Muscle of leg (tissue), 11 donors: ENCODE data around the gene GLRX5. TPM values are rescaled to one million over a fixed set of nuclear protein-coding genes. Genes with fewer than 3 reads are reported as not detected.

Source experiments
- DNase-seq: peaks from one replicate; pipeline ENCODE4 v3.0.0; 2013
- H3K27ac ChIP-seq: one replicate; pipeline ENCODE4 v1.5.1; 2013; ENCODE audit warnings: mild to moderate bottlenecking, low read length, control low read depth
- H3K27me3 ChIP-seq: one replicate; pipeline ENCODE4 v1.6.1; 2013; ENCODE audit warnings: low read length; ENCODE audit not compliant: control insufficient read depth, insufficient read depth
- H3K36me3 ChIP-seq: one replicate; pipeline ENCODE4 v1.6.1; 2013; ENCODE audit warnings: low read length; ENCODE audit not compliant: control insufficient read depth, insufficient read depth
- H3K4me1 ChIP-seq: one replicate; pipeline ENCODE4 v1.6.1; 2013; ENCODE audit warnings: low read length; ENCODE audit not compliant: control insufficient read depth, insufficient read depth
- H3K4me3 ChIP-seq: one replicate; pipeline ENCODE4 v1.5.1; 2013; ENCODE audit warnings: low read length, control low read depth
- H3K9me3 ChIP-seq: replicated peaks from 2 replicates; pipeline ENCODE4 v1.6.1; 2013; ENCODE audit warnings: low read depth, low read length; ENCODE audit not compliant: control insufficient read depth
- WGBS: methylation state at CpG from one replicate; pipeline ENCODE4 v1.1.5; 2013; ENCODE audit warnings: missing lambda C conversion rate; ENCODE audit not compliant: insufficient coverage; 5-methylcytosine and 5-hydroxymethylcytosine counted together
- polyA plus RNA-seq, 8 donors: library from polyadenylated mRNA; unstranded; fragments of 120-200 nt; gene quantifications; one replicate each; pipeline versions ENCODE4 v1.2.1 to v1.2.3, GENCODE V29; 2013; ENCODE audit warnings: inconsistent platforms in 1 of 8, low replicate concordance in 1 of 8; ENCODE audit not compliant: insufficient read length in 8 of 8, insufficient read depth in 1 of 8
- total RNA-seq: library from RNA; stranded (reverse); fragments of 120-200 nt; gene quantifications from one replicate; pipeline ENCODE4 v1.2.4, GENCODE V29; 2013

GLRX5 gene
- total and polyA plus RNA-seq, 9 donors: 44.3 to 58.7 (median 52.9) TPM

DNA sequence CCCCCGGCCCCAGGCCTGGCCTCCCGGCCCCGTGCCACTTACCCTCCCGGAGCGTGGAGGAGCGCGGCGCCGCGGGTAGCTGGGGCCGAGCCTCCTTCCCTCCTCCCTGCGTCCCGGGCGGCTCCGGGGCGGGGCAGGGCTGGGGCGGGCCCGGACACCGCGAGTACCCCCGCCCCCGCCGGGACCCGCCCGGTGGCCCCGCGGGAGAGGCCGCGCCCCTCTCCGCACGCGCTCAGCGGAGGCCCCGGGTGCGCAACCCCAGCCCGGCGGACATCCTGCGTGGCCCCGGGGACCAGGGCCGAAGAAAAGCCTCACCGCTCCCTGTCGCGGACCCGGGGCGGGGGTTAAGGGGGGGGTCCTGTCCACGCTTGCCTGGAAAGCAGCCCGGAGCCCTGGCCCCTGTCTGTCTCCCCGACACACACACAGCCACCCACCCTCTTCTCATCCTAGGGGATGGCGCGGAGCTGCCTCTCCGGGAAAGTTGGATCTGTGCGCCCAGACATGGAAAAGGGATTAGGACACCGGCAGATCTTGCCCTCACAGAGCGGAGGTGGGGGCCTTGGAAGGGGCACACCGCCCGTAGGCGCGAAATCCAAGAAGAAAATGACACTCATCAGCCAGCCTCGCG is 18.2 kb upstream of the GLRX5 start, which contains the start of gene SYNE3:
Gene SYNE3 (minus strand): TSS at position 97 of the 628 bp plus-strand sequence. CDS start 40,829 bp downstream, outside the sequence.
- no peaks in the 10 kb centered on the region for H3K9me3 ChIP-seq
- H3K36me3 ChIP-seq: no peaks in the 10 kb centered on the region
- H3K4me3 ChIP-seq: peak within 1 kb of the TSS; percentile 64
- H3K27me3 ChIP-seq: no peaks in the 10 kb centered on the region
- WGBS: 3% methylated on average over 54 of the region's 60 CpGs
- DNase-seq: peak; percentile 74
- H3K4me1 ChIP-seq: peaks cover 45% of the 10 kb centered on the region
- peak within 1 kb of the TSS; percentile 86 for H3K27ac ChIP-seq

DNA sequence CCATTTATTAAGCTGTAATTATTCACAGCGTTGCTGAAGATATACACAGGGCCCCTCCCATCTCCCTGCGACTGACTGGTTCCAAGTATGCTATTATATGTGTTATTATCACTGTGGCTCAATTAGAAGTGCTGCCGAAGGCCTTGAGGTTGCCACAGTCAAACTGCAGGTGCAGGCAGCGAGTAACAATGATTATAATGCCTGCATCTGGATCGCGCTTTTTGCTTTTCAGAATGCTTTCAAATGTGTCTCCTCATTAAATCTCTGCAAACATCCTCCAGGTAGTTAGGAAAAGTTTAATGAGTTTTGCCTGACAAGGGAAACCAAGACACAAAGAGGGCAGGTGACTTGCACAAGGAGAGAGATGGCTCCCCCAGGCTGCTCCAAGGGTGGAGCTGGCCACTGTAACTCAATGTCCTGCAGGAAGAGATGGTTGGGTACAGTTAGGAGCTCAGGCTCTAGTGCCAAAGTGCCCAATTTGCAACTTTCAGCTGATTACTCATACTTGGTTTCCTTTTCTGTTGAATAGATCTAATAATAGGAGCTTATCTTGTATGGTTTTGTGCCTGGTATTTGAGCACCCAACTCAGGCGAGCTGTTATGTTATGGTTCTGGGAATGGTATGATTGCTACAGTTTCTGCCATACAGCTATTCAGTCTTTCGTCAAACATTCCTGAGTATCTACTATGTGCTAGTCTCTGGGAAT is 16.7 kb upstream of the GLRX5 start:
- 33% methylated on average over 1 of the region's 8 CpGs for WGBS
- no peak overlapping the region for H3K4me3 ChIP-seq

DNA sequence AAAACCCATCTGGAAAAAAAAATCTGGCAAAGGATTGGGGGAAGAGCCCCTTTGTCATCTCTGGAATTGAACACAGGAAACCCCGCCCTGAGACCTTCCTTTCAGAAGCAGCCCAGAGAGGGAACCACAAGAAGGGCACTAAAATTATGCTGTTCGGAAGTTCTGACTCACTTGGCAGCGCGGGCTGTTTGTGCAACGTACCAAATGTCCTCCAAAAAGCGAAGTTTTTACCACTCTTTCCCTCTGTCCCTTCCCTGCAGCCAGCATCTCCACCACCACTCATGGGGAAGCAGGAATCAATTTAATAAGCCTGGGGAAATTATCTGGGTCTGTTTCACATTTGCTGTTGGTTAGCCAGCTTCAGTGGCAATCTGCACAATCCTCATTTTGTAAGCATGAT is 15.2 kb upstream of the GLRX5 start:
- Histone ChIP-seq H3K4me3 (no peak overlapping the region), H3K27ac (no peak overlapping the region), H3K36me3 (no peaks in the 10 kb centered on the region), H3K27me3 (no peaks in the 10 kb centered on the region), H3K9me3 (no peaks in the 10 kb centered on the region), H3K4me1 (peaks cover 33% of the 10 kb centered on the region)
- 52% methylated on average over 2 of the region's 6 CpGs for WGBS
- DNase-seq: peak; percentile 75

More for the DNA sequence above, 16.7 kb upstream of the GLRX5 start:
- peaks cover 43% of the 10 kb centered on the region for H3K4me1 ChIP-seq
- no peak for DNase-seq
- H3K36me3 ChIP-seq: no peaks in the 10 kb centered on the region
- H3K9me3 ChIP-seq: no peaks in the 10 kb centered on the region
- no peak overlapping the region for H3K27ac ChIP-seq
- no peaks in the 10 kb centered on the region for H3K27me3 ChIP-seq

DNA sequence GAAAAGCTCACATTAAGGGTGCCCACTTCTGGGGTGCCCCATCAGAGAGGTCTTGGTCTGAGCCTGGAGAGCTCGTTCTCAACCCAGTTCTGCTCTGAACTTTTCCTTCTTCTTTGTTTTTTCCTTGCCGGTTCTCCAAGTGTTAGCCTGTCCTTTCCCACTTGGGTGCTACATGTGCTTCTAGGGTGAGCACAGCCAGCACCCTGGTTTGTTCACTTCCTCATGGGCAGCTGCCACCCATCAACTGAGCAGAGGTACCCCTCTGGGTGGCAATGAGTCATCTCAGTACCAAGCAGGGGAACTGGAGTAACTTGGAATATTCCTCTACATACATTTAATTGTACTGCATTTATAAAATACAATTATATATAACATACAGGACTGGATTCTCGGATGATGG is 14.5 kb upstream of the GLRX5 start:
- peaks cover 26% of the 10 kb centered on the region for H3K4me1 ChIP-seq
- H3K27ac ChIP-seq: no peak overlapping the region
- H3K36me3 ChIP-seq: no peaks in the 10 kb centered on the region
- DNase-seq: no peak
- 68% methylated on average over 2 of the region's 3 CpGs for WGBS
- H3K27me3 ChIP-seq: no peaks in the 10 kb centered on the region
- H3K4me3 ChIP-seq: no peak overlapping the region
- no peaks in the 10 kb centered on the region for H3K9me3 ChIP-seq

DNA sequence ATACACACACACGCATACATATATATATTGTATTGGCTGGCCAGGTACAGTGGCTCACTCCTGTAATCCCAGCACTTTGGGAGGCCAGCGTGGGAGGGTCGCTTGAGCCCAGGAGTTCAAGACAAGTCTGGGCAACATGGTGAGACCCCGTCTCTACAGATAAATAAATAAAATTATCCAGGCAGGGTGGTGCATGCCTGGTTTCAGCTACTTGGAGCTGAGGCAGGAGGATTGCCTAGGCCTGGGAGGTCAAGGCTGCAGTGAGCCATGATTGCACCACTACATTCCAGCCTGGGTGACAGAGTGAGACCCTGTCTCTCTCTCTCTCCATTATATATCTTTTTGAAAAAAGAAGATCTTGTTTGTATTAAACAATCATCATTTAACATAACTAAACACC is 13.8 kb upstream of the GLRX5 start:
- H3K27ac ChIP-seq: no peak overlapping the region
- H3K4me1 ChIP-seq: peaks cover 21% of the 10 kb centered on the region
- no CpG with 5 or more reads among the region's 4 CpGs for WGBS

DNA sequence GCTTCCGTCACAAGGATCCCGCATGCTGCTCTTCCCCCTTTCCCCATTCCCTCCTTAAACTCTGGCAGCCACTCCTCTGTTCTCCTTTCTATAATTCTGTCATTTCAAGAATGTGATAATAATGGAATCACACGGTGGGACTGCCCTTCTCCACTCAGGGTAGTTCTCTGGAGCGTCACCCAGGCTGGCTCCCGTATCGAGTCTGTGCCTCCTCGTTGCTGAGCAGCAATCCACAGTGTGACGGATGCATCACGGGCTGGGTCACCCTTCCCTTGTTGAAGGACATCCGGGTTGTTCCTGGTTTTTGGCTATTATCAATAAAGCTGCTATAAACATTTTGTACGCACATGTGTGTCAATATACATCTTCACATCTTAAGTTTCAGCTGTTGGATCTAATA is 12.7 kb upstream of the GLRX5 start:
- WGBS: 83% methylated on average over 10 of the region's 11 CpGs
- Histone ChIP-seq H3K4me3 (no peak overlapping the region), H3K36me3 (no peaks in the 10 kb centered on the region), H3K27me3 (no peaks in the 10 kb centered on the region), H3K27ac (no peak overlapping the region), H3K4me1 (peaks cover 17% of the 10 kb centered on the region), H3K9me3 (no peaks in the 10 kb centered on the region)
- DNase-seq: no peak

More for the DNA sequence above, 13.8 kb upstream of the GLRX5 start:
- DNase-seq: no peak
- Histone ChIP-seq H3K36me3 (no peaks in the 10 kb centered on the region), H3K9me3 (no peaks in the 10 kb centered on the region), H3K4me3 (no peak overlapping the region), H3K27me3 (no peaks in the 10 kb centered on the region)

DNA sequence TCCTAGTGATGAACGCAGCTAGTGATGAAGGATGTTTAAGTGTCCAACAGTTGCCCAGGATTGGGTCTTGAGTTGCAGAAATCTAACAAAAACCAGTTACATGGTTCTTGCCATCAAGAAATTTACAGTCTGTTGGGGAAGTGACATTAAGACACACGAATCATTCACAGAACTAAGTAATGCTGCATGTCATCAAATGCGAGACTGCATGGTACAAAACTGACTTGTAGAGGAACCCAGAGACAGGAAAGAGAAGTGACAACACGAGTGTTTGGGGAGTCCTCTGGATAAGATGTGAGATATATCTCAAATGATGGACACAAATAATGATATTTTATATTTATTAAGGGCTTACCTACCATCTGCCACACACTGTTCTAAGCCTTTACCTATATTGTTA is 12.3 kb upstream of the GLRX5 start:
- H3K4me1 ChIP-seq: peaks cover 14% of the 10 kb centered on the region
- WGBS: no CpG with 5 or more reads among the region's 4 CpGs
- DNase-seq: no peak
- H3K27ac ChIP-seq: no peak overlapping the region
- H3K27me3 ChIP-seq: no peaks in the 10 kb centered on the region
- no peaks in the 10 kb centered on the region for H3K36me3 ChIP-seq
- H3K4me3 ChIP-seq: no peak overlapping the region
- H3K9me3 ChIP-seq: no peaks in the 10 kb centered on the region

DNA sequence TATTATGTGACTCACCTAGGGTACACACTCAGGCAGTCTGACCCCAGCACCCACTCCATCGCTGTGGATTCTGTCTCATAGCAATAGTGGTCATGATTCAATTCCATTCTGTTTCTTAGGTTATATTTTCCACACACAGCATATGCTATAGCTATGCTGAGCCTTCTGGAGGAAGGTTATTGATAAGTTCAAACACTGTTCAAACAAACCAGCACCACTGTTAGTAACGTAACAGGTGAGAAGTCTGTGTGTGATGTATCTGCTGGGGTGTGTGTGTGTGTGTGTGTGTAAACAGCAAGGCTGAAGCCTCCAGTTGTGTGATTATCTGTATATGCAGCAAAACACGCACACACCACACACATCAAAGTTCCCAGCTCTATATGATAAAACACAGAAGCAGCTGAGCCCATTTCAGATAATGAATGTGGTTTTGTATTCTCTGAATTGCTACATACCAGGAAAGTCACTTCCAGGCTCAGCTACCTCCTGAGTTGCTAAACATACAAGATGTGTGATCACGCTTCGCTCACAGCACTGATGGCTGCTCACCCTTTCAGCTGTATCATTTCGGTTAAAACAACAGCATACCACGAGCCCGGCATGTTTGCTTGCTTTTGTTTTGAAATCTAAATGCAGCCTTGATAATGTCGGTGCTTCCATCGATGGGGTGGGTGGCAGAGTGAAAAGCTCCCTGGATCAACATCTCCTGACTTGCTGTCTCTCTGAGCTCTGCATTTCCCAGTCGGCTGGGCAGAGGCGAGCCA is 11.6 kb upstream of the GLRX5 start:
- no peaks in the 10 kb centered on the region for H3K27me3 ChIP-seq
- WGBS: 77% methylated on average over 7 of the region's 12 CpGs
- H3K4me1 ChIP-seq: peaks cover 10% of the 10 kb centered on the region
- H3K4me3 ChIP-seq: no peak overlapping the region
- DNase-seq: no peak
- no peaks in the 10 kb centered on the region for H3K36me3 ChIP-seq
- H3K9me3 ChIP-seq: no peaks in the 10 kb centered on the region
- no peak overlapping the region for H3K27ac ChIP-seq

DNA sequence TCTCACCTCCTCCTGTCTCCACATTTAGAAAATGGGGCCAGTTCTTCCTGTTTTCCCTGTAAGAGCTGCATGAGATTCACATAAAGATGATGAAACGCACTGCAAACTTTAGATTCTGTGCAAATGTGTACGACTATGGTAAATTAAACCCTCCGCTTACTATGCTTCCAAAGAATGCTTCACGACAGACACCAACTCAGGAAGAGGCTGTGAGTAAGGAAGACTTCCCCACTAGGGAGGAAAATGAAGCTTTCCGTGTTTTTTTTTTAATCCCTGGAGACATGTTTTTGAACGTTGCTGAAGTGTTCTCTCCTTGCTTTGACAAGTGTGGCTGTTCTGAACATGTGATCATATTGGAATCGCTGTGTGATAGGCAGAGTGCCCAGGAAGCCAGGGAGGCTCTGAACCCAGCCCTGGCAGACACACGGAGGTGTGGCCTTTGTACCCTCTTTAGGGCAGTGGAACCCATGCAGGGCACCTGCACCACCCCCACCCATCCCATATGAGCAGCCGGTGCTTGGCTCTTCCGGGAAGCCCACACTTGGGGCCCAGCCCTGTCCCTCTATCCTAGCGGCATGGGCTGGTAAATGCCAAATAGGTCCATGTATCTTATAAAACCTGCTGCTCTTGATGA is 10.9 kb upstream of the GLRX5 start:
- Histone ChIP-seq H3K36me3 (no peaks in the 10 kb centered on the region), H3K27ac (no peak overlapping the region), H3K4me1 (peaks cover 10% of the 10 kb centered on the region), H3K4me3 (no peak overlapping the region), H3K9me3 (no peaks in the 10 kb centered on the region), H3K27me3 (no peaks in the 10 kb centered on the region)
- WGBS: 30% methylated on average over 4 of the region's 11 CpGs
- no peak for DNase-seq
